HUES6 (cell line): ENCODE measurements around the gene HPCA.

Experiments used
- H3K27ac ChIP-seq: 2 replicates; pipeline ENCODE4 v1.7.0; 2013; ENCODE audit warnings: low read depth, mild to moderate bottlenecking, low read length, inconsistent platforms
- H3K27me3 ChIP-seq: 2 replicates; pipeline ENCODE4 v1.6.1; 2013; ENCODE audit warnings: low read length; ENCODE audit not compliant: control insufficient read depth, insufficient read depth
- H3K36me3 ChIP-seq: 2 replicates; pipeline ENCODE4 v1.6.1; 2013; ENCODE audit warnings: low read length; ENCODE audit not compliant: control insufficient read depth, insufficient read depth
- H3K4me1 ChIP-seq: 2 replicates; pipeline ENCODE4 v1.6.1; 2013; ENCODE audit warnings: low read length; ENCODE audit not compliant: control insufficient read depth, insufficient read depth
- H3K4me3 ChIP-seq: 2 replicates; pipeline ENCODE4 v1.5.1; 2013; ENCODE audit warnings: low read depth, low read length
- H3K9ac ChIP-seq: one replicate; pipeline ENCODE4 v1.6.1; 2013; ENCODE audit warnings: mild to moderate bottlenecking, low read length
- H3K9me3 ChIP-seq: 2 replicates; pipeline ENCODE4 v1.6.1; 2013; ENCODE audit warnings: low read depth, low read length; ENCODE audit not compliant: control insufficient read depth, insufficient read depth

The HPCA gene

GRCh38 chr1:32928285-32928684 lies 42.0 kb downstream of the HPCA start:
- H3K9ac ChIP-seq, result no peak overlapping the region
- H3K4me3 ChIP-seq, result no peak overlapping the region
- peaks cover 58% of the 10 kb centered on the region for H3K27me3 ChIP-seq
- peaks cover 16% of the 10 kb centered on the region for H3K4me1 ChIP-seq
- H3K27ac ChIP-seq, result no peak overlapping the region
- H3K36me3 ChIP-seq, result no peaks in the 10 kb centered on the region
- H3K9me3 ChIP-seq, result no peaks in the 10 kb centered on the region

- peaks cover 53% of the 10 kb centered on the region for H3K27me3 ChIP-seq
- no peak overlapping the region for H3K4me3 ChIP-seq
- H3K36me3 ChIP-seq, result no peaks in the 10 kb centered on the region
- no peaks in the 10 kb centered on the region for H3K9me3 ChIP-seq
- no peak overlapping the region for H3K9ac ChIP-seq
- H3K4me1 ChIP-seq, result peaks cover 19% of the 10 kb centered on the region
- no peak overlapping the region for H3K27ac ChIP-seq
These were observed 42.4 kb downstream of the HPCA start for GRCh38 chr1:32928715-32929114.

GRCh38 chr1:32929366-32929765 lies 43.1 kb downstream of the HPCA start:
- peaks cover 20% of the 10 kb centered on the region for H3K4me1 ChIP-seq
- no peaks in the 10 kb centered on the region for H3K9me3 ChIP-seq
- H3K4me3 ChIP-seq, result no peak overlapping the region
- no peak overlapping the region for H3K27ac ChIP-seq
- no peak overlapping the region for H3K9ac ChIP-seq
- no peaks in the 10 kb centered on the region for H3K36me3 ChIP-seq
- H3K27me3 ChIP-seq, result peaks cover 47% of the 10 kb centered on the region

GRCh38 chr1:32931760-32932159 lies 45.5 kb downstream of the HPCA start:
- H3K4me1 ChIP-seq, result peaks cover 8% of the 10 kb centered on the region; the same call in 1 of the 2 replicates
- no peak overlapping the region for H3K9ac ChIP-seq
- no peaks in the 10 kb centered on the region for H3K9me3 ChIP-seq
- H3K36me3 ChIP-seq, result peaks cover 9% of the 10 kb centered on the region
- no peak overlapping the region for H3K27ac ChIP-seq
- peaks cover 23% of the 10 kb centered on the region for H3K27me3 ChIP-seq
- no peak overlapping the region for H3K4me3 ChIP-seq

GRCh38 chr1:32933742-32934322 lies 47.5 kb downstream of the HPCA start:
- Histone ChIP-seq H3K27ac (peak overlapping the region; percentile 0; the same call in 1 of the 2 replicates), H3K27me3 (peaks cover 4% of the 10 kb centered on the region; the same call in 1 of the 2 replicates), H3K36me3 (peaks cover 19% of the 10 kb centered on the region), H3K4me3 (no peak overlapping the region), H3K9me3 (no peaks in the 10 kb centered on the region), H3K9ac (no peak overlapping the region), H3K4me1 (peaks cover 6% of the 10 kb centered on the region; the same call in 1 of the 2 replicates)

- Histone ChIP-seq H3K27me3 (no peaks in the 10 kb centered on the region), H3K9ac (no peak overlapping the region), H3K27ac (no peak overlapping the region), H3K36me3 (peaks cover 21% of the 10 kb centered on the region), H3K4me1 (peaks cover 6% of the 10 kb centered on the region; the same call in 1 of the 2 replicates), H3K9me3 (no peaks in the 10 kb centered on the region), H3K4me3 (no peak overlapping the region)
These were observed 48.2 kb downstream of the HPCA start for GRCh38 chr1:32934535-32934934.

- H3K27me3 ChIP-seq, result no peaks in the 10 kb centered on the region
- H3K27ac ChIP-seq, result no peak overlapping the region
- peaks cover 6% of the 10 kb centered on the region; the same call in 1 of the 2 replicates for H3K4me1 ChIP-seq
- no peaks in the 10 kb centered on the region for H3K9me3 ChIP-seq
- H3K36me3 ChIP-seq, result peaks cover 40% of the 10 kb centered on the region
- H3K4me3 ChIP-seq, result no peak overlapping the region
- H3K9ac ChIP-seq, result no peak overlapping the region
These were observed 50.8 kb downstream of the HPCA start for GRCh38 chr1:32937061-32937460.

- H3K27me3 ChIP-seq, result no peaks in the 10 kb centered on the region
- no peaks in the 10 kb centered on the region for H3K9me3 ChIP-seq
- peaks cover 62% of the 10 kb centered on the region for H3K36me3 ChIP-seq
- H3K27ac ChIP-seq, result no peak overlapping the region
- H3K4me3 ChIP-seq, result no peak overlapping the region
- no peak overlapping the region for H3K9ac ChIP-seq
- no peaks in the 10 kb centered on the region for H3K4me1 ChIP-seq
These were observed 53.5 kb downstream of the HPCA start for GRCh38 chr1:32939655-32940371.

- Histone ChIP-seq H3K9me3 (no peaks in the 10 kb centered on the region), H3K4me3 (no peak overlapping the region), H3K9ac (no peak overlapping the region), H3K4me1 (no peaks in the 10 kb centered on the region; the same call in 1 of the 2 replicates), H3K36me3 (peaks cover 72% of the 10 kb centered on the region), H3K27ac (no peak overlapping the region), H3K27me3 (no peaks in the 10 kb centered on the region)
These were observed 57.9 kb downstream of the HPCA start for GRCh38 chr1:32944180-32944579.
